Osteoblast (primary cell): ENCODE data around the gene CLMP. TPM values are rescaled to one million over a fixed set of nuclear protein-coding genes. Genes with fewer than 3 reads are reported as not detected.

Experiments
- DNase-seq: peaks from one replicate; pipeline ENCODE4 v3.0.0; 2011; ENCODE audit warnings: low spot score, mixed read lengths; ENCODE audit not compliant: insufficient read length; ENCODE audit errors: missing footprints
- H2AFZ ChIP-seq: 2 replicates; pipeline ENCODE4 v1.6.0; 2011; ENCODE audit warnings: mild to moderate bottlenecking, low read length
- H3K27ac ChIP-seq: 2 replicates; pipeline ENCODE4 v1.5.1; 2011; ENCODE audit warnings: mild to moderate bottlenecking, low read depth, low read length, moderate library complexity
- H3K27me3 ChIP-seq: 2 replicates; pipeline ENCODE4 v1.6.0; 2012; ENCODE audit warnings: mild to moderate bottlenecking, control low read depth, inconsistent platforms, low read length, moderate library complexity; ENCODE audit not compliant: insufficient read depth
- H3K36me3 ChIP-seq: 2 replicates; pipeline ENCODE4 v1.5.1; 2011; ENCODE audit warnings: mild to moderate bottlenecking, low read length, control low read depth, moderate library complexity; ENCODE audit not compliant: insufficient read depth
- H3K4me1 ChIP-seq: 2 replicates; pipeline ENCODE4 v1.5.1; 2011; ENCODE audit warnings: mild to moderate bottlenecking, low read length, control low read depth, moderate library complexity; ENCODE audit not compliant: insufficient read depth
- H3K4me2 ChIP-seq: 2 replicates; pipeline ENCODE4 v1.6.0; 2011; ENCODE audit warnings: mild to moderate bottlenecking, low read length; ENCODE audit not compliant: insufficient read depth
- H3K4me3 ChIP-seq: fragments of 200-600 bp; sonication (generic); 3 replicates; pipeline ENCODE4 v1.5.1; 2012; ENCODE audit warnings: mild to moderate bottlenecking, low read length, inconsistent platforms; ENCODE audit not compliant: insufficient read depth
- H3K79me2 ChIP-seq: 2 replicates; pipeline ENCODE4 v1.6.0; 2012; ENCODE audit warnings: mild to moderate bottlenecking, low read length, control low read depth, inconsistent platforms; ENCODE audit not compliant: insufficient read depth
- H3K9me3 ChIP-seq: 2 replicates; pipeline ENCODE4 v1.5.1; 2011; ENCODE audit warnings: low read depth, low read length, control low read depth
- H4K20me1 ChIP-seq: 2 replicates; pipeline ENCODE4 v1.6.0; 2012; ENCODE audit warnings: mild to moderate bottlenecking, low read length, control low read depth; ENCODE audit not compliant: insufficient read depth
- total RNA-seq: library from RNA; depleted of rRNA; stranded (reverse); fragments of >200 nt; gene quantifications from 2 replicates; pipeline ENCODE4 v1.2.3, GENCODE V29; 2012
- TF ChIP-seq, protein P1 (sequence below): IDR thresholded peaks from 2 replicates; pipeline ENCODE4 v1.5.1; 2011; ENCODE audit warnings: mild to moderate bottlenecking, low read depth, low read length, moderate library complexity; ENCODE audit errors: extremely low read depth

The CLMP gene
- total RNA-seq, 1 donor, result 210 TPM

DNA sequence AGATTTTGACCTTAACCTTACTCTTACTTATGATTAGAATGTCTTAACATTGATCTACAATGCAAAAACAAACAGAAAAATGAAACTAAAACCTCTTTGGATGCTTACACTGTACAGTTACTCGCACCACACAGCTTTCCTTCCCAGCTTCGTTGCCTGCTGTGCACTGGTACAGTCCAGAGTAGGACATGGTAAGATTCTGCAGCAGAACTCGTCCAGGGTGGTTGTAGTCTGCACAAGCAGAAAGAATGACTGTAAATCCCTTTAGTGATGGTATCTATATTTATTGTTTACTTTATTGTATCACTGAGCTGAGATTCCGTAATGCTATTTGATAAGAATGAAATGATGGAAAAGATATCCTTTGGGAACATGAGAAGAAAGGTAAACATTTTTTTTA lies 112.1 kb downstream of the CLMP start:
- no peaks in the 10 kb centered on the region for H3K27me3 ChIP-seq
- H3K4me3 ChIP-seq, result no peak overlapping the region
- peaks cover 19% of the 10 kb centered on the region for H4K20me1 ChIP-seq
- TF ChIP-seq, protein P1, sequence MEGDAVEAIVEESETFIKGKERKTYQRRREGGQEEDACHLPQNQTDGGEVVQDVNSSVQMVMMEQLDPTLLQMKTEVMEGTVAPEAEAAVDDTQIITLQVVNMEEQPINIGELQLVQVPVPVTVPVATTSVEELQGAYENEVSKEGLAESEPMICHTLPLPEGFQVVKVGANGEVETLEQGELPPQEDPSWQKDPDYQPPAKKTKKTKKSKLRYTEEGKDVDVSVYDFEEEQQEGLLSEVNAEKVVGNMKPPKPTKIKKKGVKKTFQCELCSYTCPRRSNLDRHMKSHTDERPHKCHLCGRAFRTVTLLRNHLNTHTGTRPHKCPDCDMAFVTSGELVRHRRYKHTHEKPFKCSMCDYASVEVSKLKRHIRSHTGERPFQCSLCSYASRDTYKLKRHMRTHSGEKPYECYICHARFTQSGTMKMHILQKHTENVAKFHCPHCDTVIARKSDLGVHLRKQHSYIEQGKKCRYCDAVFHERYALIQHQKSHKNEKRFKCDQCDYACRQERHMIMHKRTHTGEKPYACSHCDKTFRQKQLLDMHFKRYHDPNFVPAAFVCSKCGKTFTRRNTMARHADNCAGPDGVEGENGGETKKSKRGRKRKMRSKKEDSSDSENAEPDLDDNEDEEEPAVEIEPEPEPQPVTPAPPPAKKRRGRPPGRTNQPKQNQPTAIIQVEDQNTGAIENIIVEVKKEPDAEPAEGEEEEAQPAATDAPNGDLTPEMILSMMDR, result no peak
- peaks cover 72% of the 10 kb centered on the region for H3K36me3 ChIP-seq
- no peak overlapping the region for H3K4me2 ChIP-seq
- DNase-seq, result no peak
- no peak overlapping the region for H2AFZ ChIP-seq
- no peaks in the 10 kb centered on the region for H3K9me3 ChIP-seq
- H3K27ac ChIP-seq, result peak overlapping the region; percentile 93
- peaks cover 16% of the 10 kb centered on the region for H3K4me1 ChIP-seq
- peaks cover 31% of the 10 kb centered on the region for H3K79me2 ChIP-seq

DNA sequence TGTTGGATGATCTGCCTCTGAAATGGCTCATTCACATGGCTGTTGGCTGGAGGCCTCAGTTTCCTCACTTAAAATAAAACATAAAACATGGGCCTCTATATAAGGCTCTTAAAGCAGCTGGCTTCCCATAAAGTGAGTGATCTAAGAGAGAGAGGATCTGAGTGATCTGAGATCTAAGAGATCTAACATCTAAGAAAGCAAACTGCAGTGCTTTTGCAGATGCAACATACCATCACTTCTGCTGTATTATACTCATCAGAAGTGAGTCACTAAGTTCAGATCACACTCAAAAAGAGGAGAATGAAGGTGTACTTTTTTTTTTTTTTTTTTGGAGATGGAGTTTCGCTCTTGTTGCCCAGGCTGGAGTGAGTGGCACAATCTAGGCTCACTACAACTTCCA lies 115.0 kb downstream of the CLMP start:
- Histone ChIP-seq H3K27ac (no peak overlapping the region), H3K27me3 (no peaks in the 10 kb centered on the region), H2AFZ (no peak overlapping the region), H3K79me2 (peaks cover 17% of the 10 kb centered on the region), H4K20me1 (peaks cover 12% of the 10 kb centered on the region), H3K9me3 (no peaks in the 10 kb centered on the region), H3K36me3 (peaks cover 65% of the 10 kb centered on the region), H3K4me1 (peaks cover 16% of the 10 kb centered on the region), H3K4me3 (no peak overlapping the region), H3K4me2 (no peak overlapping the region)
- DNase-seq, result no peak
- TF ChIP-seq, protein P1, result no peak

- Histone ChIP-seq H3K27me3 (no peaks in the 10 kb centered on the region), H2AFZ (no peak overlapping the region), H3K4me1 (no peaks in the 10 kb centered on the region), H3K4me2 (no peak overlapping the region), H3K79me2 (peaks cover 11% of the 10 kb centered on the region), H4K20me1 (no peaks in the 10 kb centered on the region), H3K9me3 (no peaks in the 10 kb centered on the region), H3K27ac (no peak overlapping the region), H3K4me3 (no peak overlapping the region), H3K36me3 (peaks cover 64% of the 10 kb centered on the region)
- peak; percentile 2 for DNase-seq
- TF ChIP-seq, protein P1, result no peak
These were observed 118.6 kb downstream of the CLMP start for GRCh38 chr11:123076484-123076883.

- Histone ChIP-seq H3K4me1 (no peaks in the 10 kb centered on the region), H2AFZ (no peak overlapping the region), H3K4me2 (no peak overlapping the region), H3K27ac (no peak overlapping the region), H3K27me3 (no peaks in the 10 kb centered on the region), H3K79me2 (peaks cover 13% of the 10 kb centered on the region), H3K36me3 (peaks cover 72% of the 10 kb centered on the region), H4K20me1 (no peaks in the 10 kb centered on the region), H3K4me3 (no peak overlapping the region), H3K9me3 (no peaks in the 10 kb centered on the region)
- DNase-seq, result peak; percentile 39
- TF ChIP-seq, protein P1, result no peak
These were observed 121.5 kb downstream of the CLMP start for GRCh38 chr11:123073343-123074057.
